Endometrial microvascular endothelial cells (primary cell): ENCODE results near the gene UBE2E3. TPM values are rescaled to one million over a fixed set of nuclear protein-coding genes. Genes with fewer than 3 reads are reported as not detected.

Experiments used
- in situ Hi-C: cut with HindIII; loops from 2 replicates; pipeline ENCODE4 v1.10.0; 2017; ENCODE audit warnings: low sequenced_read_pairs, low pct_unique_long_range_greater_than_20kb; ENCODE audit errors: inconsistent ontology term
- total RNA-seq: library from RNA; depleted of rRNA; stranded (reverse); fragments of >200 nt; gene quantifications from one replicate; pipeline ENCODE4 v1.2.3, GENCODE V29; 2015; ENCODE audit errors: inconsistent ontology term

Gene UBE2E3
- total RNA-seq, 1 donor from 2014 or later: 211 TPM

DNA sequence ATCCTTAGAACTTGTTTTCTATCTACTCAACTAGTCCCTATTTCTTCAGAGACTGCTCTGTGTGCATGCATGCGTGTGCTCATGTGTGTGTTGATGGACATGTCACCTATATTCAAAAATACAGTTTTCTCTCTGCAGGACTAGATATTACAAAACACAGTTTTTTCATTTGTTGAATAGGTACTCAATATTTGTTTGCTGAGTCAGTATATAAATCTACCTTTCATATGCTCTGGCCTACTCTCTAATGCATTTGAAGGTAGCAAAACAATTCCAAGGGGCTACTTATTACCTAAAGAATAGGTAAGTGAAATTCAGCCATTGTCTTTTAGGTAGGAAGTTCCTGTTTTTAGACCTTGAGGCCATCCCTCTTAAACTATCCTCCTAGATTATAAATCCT, 8.6 kb upstream of the UBE2E3 start:
- in situ Hi-C loops: no loop called here

DNA sequence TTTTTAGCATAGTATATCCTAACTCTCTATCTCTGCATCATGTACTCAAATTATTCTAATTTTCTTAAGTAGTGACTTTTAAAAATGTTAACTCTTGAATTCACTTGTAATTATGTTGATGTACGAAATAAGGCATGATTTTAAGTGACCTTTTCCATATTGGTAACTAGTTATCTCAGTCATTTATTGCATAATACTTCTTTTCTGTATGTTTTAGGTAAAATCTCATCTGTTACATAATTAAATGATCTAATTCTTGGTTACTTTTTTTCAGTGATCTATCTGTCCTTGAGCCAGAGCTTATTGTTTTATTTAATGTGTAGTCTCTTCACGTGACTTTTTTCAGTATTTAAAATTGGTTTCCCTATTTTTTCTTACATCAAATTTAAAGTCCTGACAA, 4.8 kb upstream of the UBE2E3 start:
- in situ Hi-C loops: no loop called here

DNA sequence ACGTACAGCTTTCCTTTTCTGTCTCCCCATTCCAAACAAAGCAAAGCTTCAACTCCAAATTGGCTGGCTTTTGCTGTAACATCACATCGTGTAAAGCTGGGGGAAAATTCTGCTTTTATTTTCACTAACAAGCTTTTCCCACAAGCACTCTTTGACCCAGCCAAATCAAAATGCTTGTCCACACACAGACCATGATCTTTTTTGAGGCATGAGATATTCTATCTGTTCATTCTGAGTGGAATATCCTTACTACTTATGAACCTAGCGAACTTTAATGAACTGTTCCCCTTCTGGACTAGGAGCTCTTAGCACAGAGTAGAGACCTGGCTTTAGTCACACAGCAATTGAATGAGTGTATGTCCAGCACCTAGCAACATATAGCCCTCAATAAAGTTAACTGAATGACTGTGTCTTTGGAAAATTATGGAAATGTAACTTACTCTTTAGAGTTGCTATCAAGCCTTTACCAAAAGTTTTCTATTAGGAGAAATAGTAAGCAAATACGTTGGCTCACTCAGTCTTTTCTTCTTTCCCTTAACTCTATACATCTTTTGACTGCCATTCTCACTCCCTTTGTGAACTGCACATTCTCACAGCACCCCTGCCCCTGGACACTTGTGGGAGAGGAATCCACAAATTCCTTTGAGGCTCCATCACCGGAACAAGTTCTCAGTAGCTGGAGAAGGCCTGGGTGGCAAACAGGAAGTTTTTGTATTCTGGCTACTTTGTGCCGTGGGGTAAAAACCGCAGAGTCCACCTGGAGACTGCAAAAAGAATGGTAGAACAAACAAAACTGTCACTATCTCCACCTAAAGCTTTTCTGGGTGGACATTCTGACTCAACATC, 1.3 kb upstream of the UBE2E3 start:
- in situ Hi-C loops: no loop called here

- in situ Hi-C loops: no loop called here
Observed at GRCh38 chr2:180979749-180980105, 678 bp upstream of the UBE2E3 start.

DNA sequence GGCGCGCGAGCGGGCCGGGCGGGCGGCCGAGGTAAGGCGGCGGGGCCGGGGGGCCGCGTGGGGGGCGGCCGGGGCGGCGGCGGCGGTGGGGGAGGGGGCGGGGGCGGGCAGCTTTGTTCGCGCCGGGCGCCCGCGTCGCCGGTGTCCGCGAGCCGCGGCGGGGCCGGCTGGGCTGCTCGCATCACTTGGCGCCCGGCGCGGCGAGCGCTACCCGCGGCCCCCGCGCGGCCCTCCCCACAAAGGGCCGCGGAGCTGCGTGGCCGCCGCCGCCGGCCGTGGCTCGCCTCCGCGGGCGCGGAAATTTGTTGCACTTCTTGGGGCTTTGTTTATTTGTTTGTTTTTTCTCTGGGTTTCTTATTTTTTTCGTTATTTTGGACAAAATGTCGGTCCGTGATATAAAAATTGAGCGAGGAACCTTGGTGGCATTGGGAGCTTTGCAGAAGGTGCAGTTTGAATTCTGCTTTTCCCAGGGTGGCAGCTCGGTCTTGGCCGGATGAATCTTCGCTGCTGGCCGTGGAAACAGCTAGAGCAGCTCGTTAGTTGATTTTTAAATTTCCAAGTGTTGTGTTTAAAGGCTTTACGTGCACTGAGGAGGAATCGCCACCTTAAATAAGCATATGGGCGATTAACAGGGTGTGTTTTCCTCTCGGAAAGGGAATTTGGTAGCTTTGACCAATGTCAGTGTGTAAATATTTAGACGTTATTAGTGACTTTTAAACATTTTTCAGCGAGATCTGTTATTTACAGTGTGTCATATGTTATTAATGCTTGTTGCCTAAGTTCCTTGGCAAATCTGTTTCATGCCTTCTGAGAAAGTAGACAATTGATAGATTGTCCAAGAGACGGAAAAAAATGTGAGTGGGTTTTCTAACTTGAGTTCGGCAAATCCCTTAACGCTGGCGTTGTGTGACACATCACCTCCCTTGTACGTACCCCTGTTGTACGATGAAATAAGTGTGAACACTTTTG, 822 bp downstream of the UBE2E3 start:
- in situ Hi-C loops: no loop called here

DNA sequence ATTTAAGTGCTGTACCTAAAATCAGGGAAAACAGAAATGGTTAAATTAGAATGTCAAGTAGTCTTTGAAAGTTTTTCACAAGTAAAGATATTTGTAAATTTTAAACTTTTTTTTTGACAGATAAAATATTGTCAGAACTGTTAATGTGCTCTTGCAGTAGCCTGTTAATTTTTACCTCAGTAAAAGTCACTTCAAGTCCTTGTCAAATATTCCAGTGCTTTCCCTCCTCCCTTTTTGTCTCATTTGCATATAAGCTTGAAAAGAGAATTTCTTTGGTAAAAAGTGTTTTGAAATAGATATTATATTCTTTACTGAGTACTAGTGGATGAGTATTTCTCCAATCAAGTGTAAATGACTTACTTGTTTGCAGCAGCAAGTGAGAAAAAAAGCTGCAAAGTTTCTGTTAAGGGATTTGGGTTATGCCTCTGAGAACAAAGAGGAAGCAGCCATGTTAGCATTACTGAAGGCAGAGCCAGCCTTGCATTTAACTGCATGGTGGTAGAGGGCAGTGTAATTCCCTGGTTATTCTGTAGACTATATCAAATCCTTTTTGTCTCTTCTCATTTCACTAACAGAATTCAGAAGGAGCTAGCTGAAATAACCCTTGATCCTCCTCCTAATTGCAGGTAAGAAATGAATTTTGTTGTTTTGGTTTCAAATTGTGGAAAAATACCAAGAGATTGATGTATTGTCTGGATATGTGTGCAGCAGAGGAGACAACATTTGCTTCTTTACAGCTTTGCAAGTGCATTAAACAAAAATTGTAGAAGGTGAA, 3.2 kb downstream of the UBE2E3 start:
- in situ Hi-C loops: no loop called here

DNA sequence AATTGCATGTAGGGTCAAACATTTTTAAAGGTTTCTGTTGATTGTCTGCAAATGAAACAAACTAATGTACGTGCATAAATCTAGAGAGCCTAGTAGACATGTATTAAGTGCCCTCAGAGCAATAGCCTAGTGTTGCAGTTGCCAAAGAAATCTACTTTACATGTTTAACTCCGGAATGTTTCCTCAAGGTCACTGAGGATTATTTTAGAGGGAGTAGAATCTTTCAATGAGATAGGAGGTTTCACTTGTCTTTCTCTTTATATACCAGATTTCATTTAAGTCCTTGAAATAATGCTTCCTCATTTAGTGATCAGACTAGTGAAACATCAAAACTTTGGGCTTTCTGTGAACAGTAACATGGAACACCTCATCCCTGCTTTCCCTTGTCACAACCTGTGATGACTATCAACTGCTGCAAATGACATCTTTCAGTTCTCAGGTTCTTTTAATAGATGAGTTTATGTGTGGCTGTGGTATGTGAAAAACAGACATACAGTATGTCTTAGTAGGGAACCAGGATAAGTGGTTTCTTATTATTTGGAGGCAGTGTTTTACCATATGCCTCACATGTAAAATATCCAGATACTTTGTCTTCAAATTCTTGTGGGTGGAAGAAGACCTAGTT, 5.5 kb downstream of the UBE2E3 start:
- in situ Hi-C loops: no loop called here

GRCh38 chr2:180987146-180987545, 6.7 kb downstream of the UBE2E3 start:
- in situ Hi-C loops: no loop called here

- in situ Hi-C loops: no loop called here
Observed at GRCh38 chr2:180990337-180990736, 9.9 kb downstream of the UBE2E3 start.

DNA sequence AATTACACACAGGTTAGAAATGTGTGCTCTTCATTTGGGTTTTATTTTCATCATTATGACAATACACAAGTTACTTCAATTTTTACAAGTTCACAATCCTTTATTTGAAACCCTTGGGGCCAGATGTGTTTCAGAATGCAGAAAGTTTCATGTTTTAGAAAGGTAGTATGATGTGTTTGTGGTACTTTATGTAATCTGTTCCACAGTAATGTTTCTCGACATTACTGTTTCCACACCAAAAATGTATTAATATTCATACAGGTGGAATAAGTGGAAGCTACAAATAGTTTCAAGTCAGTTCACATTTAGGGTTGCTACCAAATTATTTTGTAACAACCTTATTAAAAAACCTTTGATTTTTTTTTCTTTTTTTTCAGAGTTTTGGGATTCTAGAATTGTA, 10.4 kb downstream of the UBE2E3 start:
- in situ Hi-C loops: no loop called here

DNA sequence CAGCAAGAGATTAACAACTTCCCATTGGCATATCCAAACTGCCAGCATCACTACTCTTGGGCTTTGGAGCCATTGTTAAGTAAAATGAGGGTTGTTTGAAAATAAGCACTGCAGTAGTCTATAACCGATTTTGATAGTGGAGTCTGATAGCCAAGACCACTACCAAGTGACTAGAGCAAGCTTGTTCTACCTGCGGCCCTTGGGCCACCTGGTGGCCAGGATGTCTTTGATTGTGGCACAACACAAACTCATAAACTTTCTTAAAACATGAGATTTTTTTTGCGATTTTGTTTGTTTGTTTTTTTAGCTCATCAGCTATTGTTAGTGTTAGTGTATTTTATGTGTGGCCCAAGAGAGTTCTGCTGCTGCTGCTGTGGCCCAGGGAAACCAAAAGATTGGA, 11.0 kb downstream of the UBE2E3 start:
- in situ Hi-C loops: no loop called here

DNA sequence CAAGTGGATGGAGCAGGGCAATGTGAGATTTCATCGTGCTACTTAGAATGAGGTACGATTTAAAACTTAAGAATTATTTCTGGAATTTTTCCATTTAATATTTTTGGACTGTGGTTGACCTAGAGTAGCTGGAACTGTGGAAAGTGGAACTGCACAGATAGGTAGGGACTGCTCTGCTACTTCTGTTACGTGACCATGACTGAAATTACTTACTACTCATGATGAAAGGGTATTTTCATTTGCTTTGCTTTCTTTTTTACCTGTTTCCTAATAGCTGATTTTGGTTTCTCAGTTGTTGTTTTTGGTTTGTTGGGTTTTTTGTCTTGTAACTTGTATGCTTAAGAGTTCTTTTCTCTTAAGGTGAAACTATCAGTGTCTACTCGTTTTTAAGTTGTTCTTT, 11.4 kb downstream of the UBE2E3 start:
- in situ Hi-C loops: no loop called here

DNA sequence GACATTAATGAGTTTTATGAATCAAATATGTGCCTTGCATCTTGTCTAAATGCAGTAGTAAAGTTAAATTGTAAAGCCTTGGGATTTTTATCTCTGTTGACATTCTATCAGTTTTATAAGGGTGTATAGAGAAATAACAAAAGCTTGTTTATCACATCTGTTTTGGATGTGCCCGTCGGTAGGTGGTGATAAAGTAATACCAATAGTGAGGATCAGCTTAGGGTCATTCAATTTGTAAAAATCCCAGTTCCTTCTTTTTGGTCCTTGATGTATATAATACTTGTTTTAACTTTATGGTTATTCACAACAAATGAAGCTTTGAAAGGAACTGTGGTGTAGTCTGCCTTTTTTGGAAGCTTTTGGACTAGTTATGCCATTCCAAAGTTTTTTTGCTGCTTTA, 12.6 kb downstream of the UBE2E3 start:
- in situ Hi-C loops: no loop called here

GRCh38 chr2:180999274-180999964, 19.0 kb downstream of the UBE2E3 start:
- in situ Hi-C loops: no loop called here

- in situ Hi-C loops: no loop called here
Observed at GRCh38 chr2:181004647-181005325, 24.4 kb downstream of the UBE2E3 start.

DNA sequence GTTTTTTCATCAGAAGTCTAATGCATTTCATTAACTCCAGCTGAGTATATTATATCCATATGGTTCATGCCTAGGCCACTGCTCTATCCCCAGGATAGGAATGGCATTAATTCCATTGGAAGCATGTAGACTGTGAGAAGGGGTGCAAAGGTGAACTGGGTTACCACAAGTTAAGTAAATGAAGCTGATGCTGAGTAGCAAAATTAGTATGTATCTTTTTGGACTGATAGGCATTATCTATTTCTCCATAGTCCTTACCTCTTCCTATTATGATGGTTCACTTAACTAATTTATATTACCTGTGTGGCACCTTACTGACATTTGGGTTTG, 24.9 kb downstream of the UBE2E3 start:
- in situ Hi-C loops: no loop called here

DNA sequence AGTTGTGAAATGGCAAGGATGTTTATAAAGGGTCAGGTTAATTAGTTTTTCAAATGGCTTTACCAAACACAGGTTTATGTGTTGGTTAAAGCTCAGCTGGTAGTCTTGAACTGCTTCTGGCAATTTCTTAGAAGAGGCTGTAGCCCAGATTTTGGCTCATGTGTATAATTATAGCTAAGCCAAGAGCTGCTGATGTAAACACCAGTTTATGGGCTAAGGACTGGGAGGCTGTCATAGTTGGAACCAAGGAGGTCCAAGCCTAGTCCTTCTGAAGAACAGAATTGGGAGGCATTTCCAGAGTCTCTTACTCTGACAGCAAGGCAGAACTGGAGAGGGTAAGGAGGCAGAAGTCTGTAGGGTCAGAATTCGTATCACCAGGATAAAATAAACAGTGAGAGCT, 25.4 kb downstream of the UBE2E3 start:
- in situ Hi-C loops: no loop called here
